WERI-Rb-1 (cell line): Measurements from ENCODE around the gene MYLK3.

ENCODE experiments used
- DNase-seq: peaks from one replicate; pipeline ENCODE4 v3.0.0-alpha.2; 2020
- H3K27ac ChIP-seq: fragments of 250-450 bp; sonication (Bioruptor Pico); 2 replicates; pipeline ENCODE4 v1.5.1; 2020; ENCODE audit warnings: mild to moderate bottlenecking, moderate library complexity
- H3K27me3 ChIP-seq: fragments of 250-450 bp; sonication (Bioruptor Pico); 2 replicates; pipeline ENCODE4 v1.5.1; 2021; ENCODE audit warnings: mild to moderate bottlenecking, low read depth, moderate library complexity; ENCODE audit not compliant: insufficient read depth, severe bottlenecking
- H3K36me3 ChIP-seq: fragments of 250-450 bp; sonication (Bioruptor Pico); 2 replicates; pipeline ENCODE4 v1.5.1; 2020; ENCODE audit warnings: mild to moderate bottlenecking, moderate library complexity
- H3K4me3 ChIP-seq: 2 replicates; pipeline ENCODE4 v1.5.1; 2011; ENCODE audit warnings: low read depth, mild to moderate bottlenecking, control low read depth, low read length
- H3K9me3 ChIP-seq: fragments of 250-450 bp; sonication (Bioruptor Pico); 2 replicates; pipeline ENCODE4 v1.5.1; 2021; ENCODE audit warnings: mild to moderate bottlenecking, moderate library complexity; ENCODE audit not compliant: severe bottlenecking
- CTCF ChIP-seq: IDR thresholded peaks from 2 replicates; pipeline ENCODE4 v1.5.1; 2011; ENCODE audit warnings: low read depth, mild to moderate bottlenecking, control low read depth, inconsistent platforms, low read length

Gene MYLK3

GRCh38 chr16:46753015-46753414 is 4.9 kb upstream of the MYLK3 start:
- no peak for DNase-seq
- no peaks in the 10 kb centered on the region for H3K27me3 ChIP-seq
- no peak overlapping the region for H3K4me3 ChIP-seq
- H3K36me3 ChIP-seq: no peaks in the 10 kb centered on the region
- no peaks in the 10 kb centered on the region for H3K9me3 ChIP-seq
- H3K27ac ChIP-seq: no peak overlapping the region
- no peak for TF ChIP-seq CTCF

- Histone ChIP-seq H3K27ac (no peak overlapping the region), H3K27me3 (no peaks in the 10 kb centered on the region), H3K36me3 (no peaks in the 10 kb centered on the region), H3K4me3 (no peak overlapping the region), H3K9me3 (no peaks in the 10 kb centered on the region)
- no peak for TF ChIP-seq CTCF
- no peak for DNase-seq
Observed at GRCh38 chr16:46751381-46751780, 3.2 kb upstream of the MYLK3 start.

- H3K27me3 ChIP-seq: no peaks in the 10 kb centered on the region
- DNase-seq: no peak
- H3K27ac ChIP-seq: no peak overlapping the region
- H3K36me3 ChIP-seq: no peaks in the 10 kb centered on the region
- TF ChIP-seq CTCF: no peak
- H3K9me3 ChIP-seq: no peaks in the 10 kb centered on the region
- no peak overlapping the region for H3K4me3 ChIP-seq
Observed at GRCh38 chr16:46748775-46749705, 896 bp upstream of the MYLK3 start.

- DNase-seq: no peak
- no peak overlapping the region for H3K4me3 ChIP-seq
- no peak for TF ChIP-seq CTCF
- no peaks in the 10 kb centered on the region for H3K9me3 ChIP-seq
- H3K27me3 ChIP-seq: no peaks in the 10 kb centered on the region
- no peak overlapping the region for H3K27ac ChIP-seq
- H3K36me3 ChIP-seq: no peaks in the 10 kb centered on the region
Observed at GRCh38 chr16:46746821-46747776, 1.0 kb downstream of the MYLK3 start.

- DNase-seq: no peak
- no peak for TF ChIP-seq CTCF
- no peak overlapping the region for H3K27ac ChIP-seq
Observed at GRCh38 chr16:46745617-46746016, 2.5 kb downstream of the MYLK3 start.

More at GRCh38 chr16:46745617-46746016, 2.5 kb downstream of the MYLK3 start:
- Histone ChIP-seq H3K4me3 (no peak overlapping the region), H3K36me3 (no peaks in the 10 kb centered on the region), H3K27me3 (no peaks in the 10 kb centered on the region), H3K9me3 (no peaks in the 10 kb centered on the region)
